NCI-H2196 treated with DMSO at 0.1 percent for 48 hours (cell line): ENCODE results near the gene TECTA.
A peak's percentile ranks its signal among the peaks of the same experiment; 100 is the strongest.
"Not testable (repeated sequence)": the region's sequence is repeated elsewhere in the genome, so short reads cannot be mapped to it uniquely, and the experiment has no call there.

ENCODE experiments used
- DNase-seq: peaks from one replicate; lab custom pipeline; 2025; ENCODE audit not compliant: unreplicated experiment; lab: John Stamatoyannopoulos, UW

TECTA gene

DNA sequence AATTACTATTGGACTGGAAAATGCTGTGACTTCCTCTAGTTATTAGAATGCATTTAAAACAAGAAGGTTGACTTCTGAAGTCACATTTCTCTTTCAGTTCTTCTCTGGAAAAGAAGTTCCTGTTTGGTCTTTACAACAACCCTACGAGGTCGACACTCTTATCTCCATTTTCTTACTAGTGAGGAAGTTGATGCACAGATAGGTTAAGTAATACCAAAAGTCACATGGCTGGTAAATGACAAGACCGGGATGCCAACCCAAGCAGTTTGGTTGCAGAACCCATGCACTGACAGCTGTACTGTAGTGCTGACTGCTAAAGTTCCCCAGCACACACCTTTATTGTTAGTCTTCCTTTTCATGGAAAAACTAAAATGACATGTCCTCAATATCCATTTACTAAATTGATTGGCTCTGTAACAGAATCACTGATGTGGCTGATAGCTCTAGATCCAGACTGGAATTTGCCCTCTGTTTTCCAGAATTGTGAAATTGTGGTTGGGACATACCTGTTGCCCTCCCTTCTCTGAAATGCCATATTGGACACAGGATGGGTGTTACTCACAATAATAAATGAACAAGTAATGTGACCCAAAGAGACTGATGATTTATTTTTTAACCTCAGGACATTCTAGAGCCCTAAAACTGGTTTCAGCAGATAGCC, 9.4 kb upstream of the TECTA start:
- DNase-seq, result no peak

GRCh38 chr11:121095561-121095960, 5.5 kb upstream of the TECTA start:
- no peak for DNase-seq

GRCh38 chr11:121099364-121099763, 1.7 kb upstream of the TECTA start:
- no peak for DNase-seq

GRCh38 chr11:121099885-121100284, 1.2 kb upstream of the TECTA start:
- no peak for DNase-seq

DNA sequence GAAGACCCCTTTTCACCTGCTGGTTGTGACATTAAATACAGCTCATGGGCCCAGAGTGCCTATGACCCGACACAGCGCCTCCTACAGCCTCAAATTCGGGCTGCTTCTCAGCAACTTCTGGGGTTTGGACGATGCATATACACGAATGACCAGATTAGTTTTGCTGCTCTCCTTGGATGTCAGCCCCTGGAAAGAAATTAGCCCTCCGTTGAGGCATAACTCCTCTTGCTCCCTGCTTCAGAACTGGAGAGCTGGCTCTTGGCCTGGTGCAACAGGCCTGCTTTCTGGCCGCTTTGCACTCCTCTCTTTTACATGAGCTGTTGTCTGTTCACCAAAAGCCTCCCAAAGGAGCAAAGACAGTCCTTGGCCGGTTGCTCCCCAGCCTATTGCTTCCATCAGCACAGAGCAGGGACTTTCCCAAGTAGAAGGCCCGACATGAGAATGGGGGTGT, 3.3 kb downstream of the TECTA start:
- DNase-seq, result no peak

DNA sequence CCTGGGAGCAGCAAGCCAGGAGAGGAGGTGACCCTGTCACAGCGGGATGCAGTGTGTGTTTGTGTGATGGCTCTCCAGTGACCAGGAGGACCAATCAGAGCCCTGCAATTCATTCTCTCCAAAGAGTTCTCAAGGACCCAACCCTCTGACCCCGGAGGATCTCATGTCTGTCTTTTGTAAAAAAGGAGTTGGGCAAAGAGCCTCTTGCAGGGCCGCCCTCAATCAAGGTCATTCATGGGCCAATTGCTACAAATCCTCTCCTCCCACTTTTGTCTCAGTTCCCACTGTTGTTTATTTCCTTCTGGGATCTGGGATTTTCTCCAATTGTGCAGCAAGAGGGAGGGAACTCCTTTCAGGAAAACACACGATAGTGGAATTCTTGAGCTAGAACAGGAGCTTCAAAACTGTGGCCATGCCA, 4.0 kb downstream of the TECTA start:
- no peak for DNase-seq

DNA sequence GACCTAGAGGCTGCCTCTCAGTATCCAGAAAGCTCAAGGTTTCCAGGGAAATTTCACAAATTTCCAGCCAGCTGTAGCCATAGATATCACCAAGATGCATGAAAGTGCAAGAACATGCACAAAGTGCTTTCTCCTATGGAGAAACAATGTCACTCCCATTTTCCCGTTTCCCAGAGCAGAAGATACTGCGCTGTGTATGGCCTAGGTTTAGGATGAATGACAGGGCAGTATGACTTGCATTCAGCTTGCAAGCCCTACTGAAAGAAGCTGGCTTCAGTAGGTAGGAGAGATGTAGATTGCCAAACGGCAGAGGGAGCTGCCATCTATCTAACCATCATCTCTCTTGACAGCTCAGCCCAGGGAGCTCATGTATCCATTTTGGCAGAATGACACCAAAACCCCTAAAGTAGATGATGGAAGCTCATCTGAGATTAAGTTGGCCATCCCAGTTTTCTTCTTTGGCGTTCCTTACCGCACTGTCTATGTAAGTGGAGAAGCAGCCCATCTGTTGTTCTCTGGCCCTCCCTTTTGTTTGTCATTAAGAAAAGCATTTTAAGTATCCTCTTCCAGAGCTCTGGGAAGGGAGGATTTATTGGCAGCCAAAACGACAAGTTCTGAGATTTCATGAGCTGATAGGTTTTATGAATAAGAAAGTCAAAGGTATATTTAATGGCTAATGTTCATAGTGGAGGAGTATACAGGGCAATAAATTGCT, 4.6 kb downstream of the TECTA start:
- no peak for DNase-seq

GRCh38 chr11:121106812-121107211, 5.8 kb downstream of the TECTA start:
- no peak for DNase-seq

DNA sequence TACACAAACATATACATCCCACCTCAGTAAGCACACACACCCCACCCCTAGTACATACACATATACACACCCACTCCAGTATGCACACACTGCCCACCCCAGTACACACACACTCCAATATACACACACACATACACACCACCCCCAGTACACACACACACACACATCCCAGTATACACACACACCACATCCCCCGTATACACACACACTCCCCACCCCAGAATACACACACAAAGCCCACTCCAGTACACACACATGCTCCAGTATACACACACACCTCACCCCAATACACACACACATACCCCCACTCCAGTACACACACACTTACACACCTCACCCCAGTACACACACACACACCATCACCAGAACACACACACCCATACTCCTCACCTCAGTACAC, 7.4 kb downstream of the TECTA start:
- no peak for DNase-seq

- no peak for DNase-seq
Observed at GRCh38 chr11:121109471-121109870, 8.4 kb downstream of the TECTA start.

- DNase-seq, result no peak
Observed at GRCh38 chr11:121109916-121110586, 9.0 kb downstream of the TECTA start.

DNA sequence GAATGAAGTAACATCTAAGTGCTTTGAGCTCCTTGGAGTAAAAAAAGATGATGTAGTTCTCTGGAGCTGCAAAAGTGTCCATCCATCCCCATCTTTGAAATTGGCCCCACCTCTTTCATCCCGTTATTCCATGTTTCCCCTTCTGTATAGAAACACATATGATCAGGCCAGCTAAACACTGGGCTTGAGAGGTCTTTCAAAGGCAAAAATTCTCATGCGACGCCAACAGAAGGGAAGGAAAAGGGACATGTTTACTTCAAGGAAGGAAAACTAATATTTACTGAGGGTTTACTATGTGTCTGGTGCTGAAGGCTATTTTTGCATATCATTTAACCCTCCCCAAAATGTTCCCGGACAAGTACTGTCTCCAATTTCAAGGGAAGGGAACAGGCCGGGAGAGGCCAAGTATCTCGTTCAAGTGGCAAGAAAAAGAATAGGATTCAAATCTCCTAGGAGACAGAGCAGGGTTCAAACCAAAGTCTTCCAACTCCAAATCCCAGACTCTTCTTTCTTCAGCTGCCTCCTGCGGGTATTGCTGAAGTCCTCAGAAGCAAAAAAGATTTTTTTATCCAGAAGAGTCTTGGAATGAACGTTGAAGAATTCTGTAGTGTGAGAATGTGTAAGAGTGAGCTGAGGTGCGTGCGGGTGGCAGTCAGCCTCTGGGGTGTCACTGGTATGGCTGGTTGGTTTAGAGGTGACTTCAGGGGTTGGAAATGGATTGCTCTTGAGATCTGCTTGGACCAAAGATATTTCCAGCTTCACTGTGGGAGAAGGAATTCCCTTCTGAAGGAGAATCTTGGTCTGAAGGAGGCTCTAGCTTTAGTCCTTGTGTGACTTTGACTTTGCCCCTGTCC, 10.1 kb downstream of the TECTA start:
- no peak for DNase-seq

DNA sequence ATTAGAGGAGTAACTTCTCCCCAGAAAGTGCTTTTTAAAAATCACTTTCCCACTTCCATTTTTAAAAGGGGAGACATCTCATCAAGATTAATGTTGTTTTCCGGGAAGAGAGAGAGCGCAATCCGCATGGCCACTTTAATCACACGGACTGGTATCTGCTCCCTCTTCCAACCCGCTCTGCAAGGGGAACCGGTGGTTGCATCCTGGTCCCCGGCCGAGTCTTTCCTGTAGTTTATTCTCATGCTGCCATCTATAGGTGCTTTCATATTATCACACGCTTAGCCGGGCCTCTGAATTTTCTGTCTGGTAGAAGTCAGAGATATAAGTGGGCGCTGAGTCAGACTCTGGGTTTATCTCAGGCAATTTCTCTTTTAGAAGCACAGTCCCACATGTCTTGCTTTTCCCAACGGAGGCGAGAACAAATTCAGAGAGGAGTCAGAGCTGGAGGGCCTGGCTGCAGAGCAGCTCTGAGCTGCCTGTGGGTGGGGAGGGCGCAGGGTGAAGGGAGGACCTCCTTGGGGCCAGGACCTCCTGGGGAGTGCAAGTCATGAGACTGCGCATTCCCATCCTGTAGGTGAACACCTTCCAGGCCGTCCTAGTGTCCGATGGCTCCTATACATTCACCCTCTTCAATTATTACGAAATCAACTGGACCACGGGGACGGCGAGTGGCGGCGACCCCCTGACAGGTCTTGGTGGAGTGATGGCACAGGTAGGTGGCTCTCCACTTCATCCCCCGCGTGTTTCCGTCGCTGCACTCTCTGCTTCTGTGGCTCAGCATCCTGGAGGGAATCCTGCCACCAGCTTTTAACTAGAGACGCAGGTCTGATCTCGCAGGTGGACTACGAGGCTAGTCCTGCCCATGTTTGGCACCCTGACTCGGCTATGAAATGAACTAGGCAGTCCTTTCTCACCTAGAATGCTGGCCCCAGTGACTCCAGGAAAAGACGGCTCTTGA, 11.7 kb downstream of the TECTA start:
- peak; percentile 51 for DNase-seq

DNA sequence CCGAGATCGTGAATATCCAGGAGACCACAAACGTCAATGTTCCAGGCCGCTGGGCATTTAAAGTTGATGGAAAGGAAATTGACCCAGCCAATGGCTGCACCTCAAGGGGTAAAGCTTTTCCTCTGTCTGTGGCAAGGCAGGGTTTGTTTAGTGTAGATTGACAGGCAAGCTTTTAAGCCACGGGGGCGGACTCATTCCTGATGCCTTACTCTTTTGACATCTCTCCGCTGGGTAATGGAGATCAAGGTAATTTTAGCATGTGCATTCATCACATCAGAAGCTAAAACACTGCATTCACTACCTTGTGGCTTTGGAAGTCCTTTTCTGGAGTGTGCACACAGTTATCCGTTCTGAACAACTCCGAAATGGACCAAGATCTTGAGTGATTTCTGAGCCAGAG, 12.6 kb downstream of the TECTA start:
- DNase-seq, result no peak

DNA sequence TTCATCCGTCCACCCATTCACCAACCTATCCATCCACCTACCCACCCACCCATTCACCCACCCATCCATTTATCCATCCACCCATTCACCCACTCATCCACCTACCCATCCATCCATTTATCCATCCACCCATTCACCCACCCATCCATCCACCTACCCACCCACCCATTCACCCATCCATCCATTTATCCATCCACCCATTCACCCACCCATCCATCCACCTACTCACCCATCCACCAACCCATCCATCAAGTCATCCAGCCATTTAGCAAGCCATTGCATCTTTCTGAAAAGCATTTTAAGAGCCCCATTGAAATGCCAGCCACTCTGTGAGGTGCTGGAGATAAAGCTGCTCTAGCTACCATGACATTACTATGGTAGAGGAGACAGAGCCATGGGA, 14.0 kb downstream of the TECTA start:
- not testable (repeated sequence) for DNase-seq

DNA sequence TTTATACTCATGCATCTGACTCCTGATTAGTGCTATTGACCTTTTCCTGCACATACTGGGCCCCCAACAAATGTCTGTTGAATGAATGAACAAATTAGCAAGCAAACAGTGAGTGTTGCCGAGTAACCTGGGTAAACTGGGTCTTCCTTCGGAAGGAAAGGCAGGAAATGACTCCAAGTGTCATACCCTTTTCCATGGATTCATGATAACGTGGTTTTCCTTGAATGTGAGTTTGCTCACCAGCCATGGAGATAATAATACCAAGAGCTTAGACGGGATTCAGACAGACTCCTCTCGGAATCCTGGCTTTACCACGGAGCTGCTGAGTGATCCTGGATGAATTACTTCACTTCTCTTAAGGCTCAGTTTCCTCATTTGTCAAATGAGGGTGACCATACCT, 16.7 kb downstream of the TECTA start:
- no peak for DNase-seq

DNA sequence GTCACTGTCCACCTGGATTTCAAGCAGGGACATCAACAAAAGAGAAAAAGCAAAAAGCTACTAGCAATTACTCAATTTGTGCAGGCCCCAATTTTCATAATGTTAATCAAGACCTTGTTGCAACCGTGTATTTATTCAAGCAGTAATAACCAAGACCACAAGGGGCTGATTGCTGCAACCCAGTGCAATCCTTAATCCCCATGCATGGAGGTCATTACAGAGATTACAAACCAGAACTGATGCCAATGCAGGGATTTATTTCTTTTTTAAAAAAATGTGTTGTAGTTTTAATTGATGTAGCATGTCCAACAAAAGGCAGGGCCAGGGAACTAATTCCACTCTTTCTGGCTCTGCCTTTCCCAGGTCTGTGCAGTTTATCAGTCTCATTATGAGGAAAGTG, 18.4 kb downstream of the TECTA start:
- DNase-seq, result no peak

- DNase-seq, result no peak
Observed at GRCh38 chr11:121122328-121122727, 21.3 kb downstream of the TECTA start.

DNA sequence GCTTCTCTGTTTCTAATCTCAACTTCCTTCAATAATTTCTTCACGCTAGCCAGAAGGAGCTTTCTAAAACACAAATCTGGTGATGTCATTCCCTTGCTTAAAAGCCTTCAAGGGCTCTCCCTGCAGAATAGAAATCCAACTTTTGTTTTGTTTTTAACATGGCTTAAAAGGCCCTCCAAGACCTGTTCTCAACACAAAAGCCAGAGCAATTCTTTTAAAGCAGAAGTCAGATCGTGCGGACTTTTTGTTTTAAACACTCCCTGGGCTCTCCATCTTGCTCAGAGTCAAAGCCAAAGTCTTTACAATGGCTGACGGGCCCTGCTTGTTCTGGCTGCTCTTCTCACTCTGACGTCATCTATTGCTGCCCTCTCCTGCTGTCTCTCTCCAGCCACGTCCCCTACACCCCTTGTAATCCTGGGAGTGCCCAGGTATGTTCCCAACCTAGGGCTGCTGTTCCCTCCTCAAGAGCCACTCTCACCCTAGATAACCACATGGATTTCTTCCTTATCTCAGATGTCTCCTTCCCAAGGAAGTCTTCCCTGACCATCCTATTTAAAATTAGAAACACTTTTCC, 22.5 kb downstream of the TECTA start:
- DNase-seq, result no peak

GRCh38 chr11:121127809-121128208, 26.8 kb downstream of the TECTA start:
- no peak for DNase-seq
